Transverse colon (tissue), 4 donors: Measurements from ENCODE around the gene SOBP. TPM values are rescaled to one million over a fixed set of nuclear protein-coding genes. Genes with fewer than 3 reads are reported as not detected.

Experiments
- DNase-seq: peaks from one replicate; pipeline ENCODE4 v3.0.0-alpha.2; 2019
- H3K27ac ChIP-seq, 4 donors: fragments of 200-600 bp; sonication (generic); 2 replicates each; pipeline ENCODE4 v1.5.1; 2016 to 2018; ENCODE audit warnings: inconsistent platforms in 4 of 4
- H3K27me3 ChIP-seq: fragments of 200-600 bp; sonication (generic); 2 replicates; pipeline ENCODE4 v1.5.1; 2017; ENCODE audit warnings: inconsistent platforms
- H3K36me3 ChIP-seq, 4 donors: fragments of 200-600 bp; sonication (generic); 2 replicates each; pipeline ENCODE4 v1.5.1; 2017 to 2019; ENCODE audit warnings: inconsistent platforms in 4 of 4
- H3K4me1 ChIP-seq, 4 donors: fragments of 200-600 bp; sonication (generic); 2 replicates each; pipeline ENCODE4 v1.5.1; 2017 to 2020; ENCODE audit warnings: inconsistent platforms in 4 of 4
- H3K4me3 ChIP-seq, 4 donors: fragments of 200-600 bp; sonication (generic); 1 replicate in 1 of 4; 2 replicates in 3 of 4; pipeline versions ENCODE4 v1.5.1 to v1.6.1; 2017 to 2019; ENCODE audit warnings: inconsistent platforms in 4 of 4
- H3K9me3 ChIP-seq, 2 donors: fragments of 200-600 bp; sonication (generic); 2 replicates each; pipeline ENCODE4 v1.5.1; 2017 to 2019; ENCODE audit warnings: inconsistent platforms in 2 of 2
- EP300 ChIP-seq: sonication (generic); formaldehyde crosslinking; IDR thresholded peaks from one replicate; pipeline ENCODE4 v1.6.1; 2017; ENCODE audit warnings: antibody characterized with exemption, low read depth
- POLR2A ChIP-seq: fragments of 450-650 bp; IDR thresholded peaks from one replicate; pipeline ENCODE4 v1.6.1; 2016; ENCODE audit warnings: antibody characterized with exemption, mild to moderate bottlenecking, moderate library complexity
- POLR2AphosphoS5 ChIP-seq, 3 donors: sonication (generic); formaldehyde crosslinking; IDR thresholded peaks; one replicate each; pipeline ENCODE4 v1.6.1; 2016; ENCODE audit warnings: antibody characterized with exemption in 3 of 3
- WGBS, 2 donors: methylation state at CpG; one replicate each; pipeline ENCODE4 v1.1.5; 2018; ENCODE audit warnings: low coverage in 1 of 2; 5-methylcytosine and 5-hydroxymethylcytosine counted together
- in situ Hi-C, 4 donors: fragments of 200-750 bp; cut with MboI; loops; one replicate each; pipeline versions ENCODE4 v1.15.0 to v1.15.1; 2017; ENCODE audit warnings: low sequenced_read_pairs in 3 of 4, low pct_ligation_motif_present in 1 of 4, low pct_unique_long_range_greater_than_20kb in 1 of 4
- intact Hi-C: fragments of 100-400 bp; cut with DNase I; formaldehyde crosslinking; loops from one replicate; pipeline ENCODE4 v1.15.1; 2023; ENCODE audit warnings: low total_unique reads
- total RNA-seq, 4 donors: library from RNA; depleted of rRNA; stranded (reverse); fragments of >200 nt; gene quantifications; one replicate each; pipeline ENCODE4 v1.1.0, GENCODE V29; 2016
- TF ChIP-seq, protein P1 (sequence below), 5 experiments: fragments of 200-600 bp in 3 of 5; fragments of 450-650 bp in 2 of 5; sonication (generic) in 3 of 5; IDR thresholded peaks; 1 replicate in 2 of 5; 2 replicates in 3 of 5; pipeline ENCODE4 v1.5.1; 2016 to 2017; ENCODE audit warnings: antibody characterized with exemption in 5 of 5, inconsistent platforms in 3 of 5, mild to moderate bottlenecking in 2 of 5, moderate library complexity in 1 of 5

The SOBP gene
- total RNA-seq, 4 donors from 2014 or later: 2.6 to 15.9 (median 4.6) TPM

DNA sequence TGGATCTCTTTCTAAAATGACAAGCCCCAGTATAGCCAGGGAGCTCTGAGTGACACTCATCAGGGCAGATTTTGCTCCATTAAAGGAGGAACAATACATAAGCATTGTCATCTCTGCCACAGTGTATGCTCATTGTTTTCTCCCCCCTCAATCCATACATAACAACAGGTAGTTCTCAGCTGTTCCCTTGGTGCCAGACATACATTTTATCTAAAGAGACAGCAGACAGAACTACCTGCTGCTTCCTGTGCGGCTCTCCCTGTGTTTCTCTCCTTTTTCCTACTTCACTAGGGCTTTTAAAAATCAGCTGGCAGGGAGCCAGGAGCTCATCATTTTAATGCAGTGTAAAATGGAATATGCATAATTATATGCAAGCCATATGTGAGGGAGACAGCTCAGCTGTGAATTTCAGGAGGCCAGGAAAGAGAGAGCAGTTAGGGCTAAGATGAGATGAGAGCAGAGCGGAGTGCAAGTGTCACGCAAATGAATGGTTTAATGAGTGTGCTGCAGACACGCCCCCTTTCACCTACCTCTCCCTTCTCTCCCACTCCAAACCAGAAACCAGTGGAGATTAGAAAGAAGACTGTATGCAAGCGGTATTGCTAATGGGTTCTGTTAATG, 96.0 kb downstream of the SOBP start:
- no peak for DNase-seq
- no peaks in the 10 kb centered on the region for H3K27me3 ChIP-seq

DNA sequence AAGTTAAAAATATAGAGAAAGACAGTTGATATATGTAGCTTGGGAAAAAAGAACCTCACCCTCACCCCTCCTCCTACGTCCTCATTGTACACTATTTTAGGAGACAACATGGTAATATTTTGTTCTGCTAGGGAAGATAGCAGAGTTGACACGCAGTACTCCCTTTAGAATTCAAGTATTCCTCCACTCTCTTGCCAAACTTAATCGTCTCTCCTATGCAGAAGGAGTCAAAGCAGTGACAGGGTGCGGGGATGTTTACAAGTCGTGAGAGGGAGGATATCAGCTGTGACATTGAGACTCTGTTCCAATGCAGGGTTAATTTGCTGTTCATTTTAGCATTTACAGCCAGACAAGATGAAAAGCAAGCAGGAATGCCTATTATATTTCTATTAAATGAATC, 97.5 kb downstream of the SOBP start:
- Histone ChIP-seq H3K36me3 (no peaks in the 10 kb centered on the region), H3K4me1 (no peaks in the 10 kb centered on the region), H3K4me3 (no peak overlapping the region), H3K27ac (no peak overlapping the region), H3K9me3 (no peaks in the 10 kb centered on the region), H3K27me3 (no peaks in the 10 kb centered on the region)
- in situ Hi-C loops: no loop called here
- DNase-seq: no peak
- TF ChIP-seq, protein P1, sequence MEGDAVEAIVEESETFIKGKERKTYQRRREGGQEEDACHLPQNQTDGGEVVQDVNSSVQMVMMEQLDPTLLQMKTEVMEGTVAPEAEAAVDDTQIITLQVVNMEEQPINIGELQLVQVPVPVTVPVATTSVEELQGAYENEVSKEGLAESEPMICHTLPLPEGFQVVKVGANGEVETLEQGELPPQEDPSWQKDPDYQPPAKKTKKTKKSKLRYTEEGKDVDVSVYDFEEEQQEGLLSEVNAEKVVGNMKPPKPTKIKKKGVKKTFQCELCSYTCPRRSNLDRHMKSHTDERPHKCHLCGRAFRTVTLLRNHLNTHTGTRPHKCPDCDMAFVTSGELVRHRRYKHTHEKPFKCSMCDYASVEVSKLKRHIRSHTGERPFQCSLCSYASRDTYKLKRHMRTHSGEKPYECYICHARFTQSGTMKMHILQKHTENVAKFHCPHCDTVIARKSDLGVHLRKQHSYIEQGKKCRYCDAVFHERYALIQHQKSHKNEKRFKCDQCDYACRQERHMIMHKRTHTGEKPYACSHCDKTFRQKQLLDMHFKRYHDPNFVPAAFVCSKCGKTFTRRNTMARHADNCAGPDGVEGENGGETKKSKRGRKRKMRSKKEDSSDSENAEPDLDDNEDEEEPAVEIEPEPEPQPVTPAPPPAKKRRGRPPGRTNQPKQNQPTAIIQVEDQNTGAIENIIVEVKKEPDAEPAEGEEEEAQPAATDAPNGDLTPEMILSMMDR (IDR thresholded peaks at IDR 0.05): no peak
- TF ChIP-seq POLR2AphosphoS5 (IDR thresholded peaks at IDR 0.05): no peak
- no peak for TF ChIP-seq EP300
- TF ChIP-seq POLR2A: no peak
- 67 to 81% methylated on average over 5 of the region's 5 CpGs for WGBS, 2 donors
- intact Hi-C loops: no loop called here

More for the DNA sequence above, 96.0 kb downstream of the SOBP start:
- TF ChIP-seq, protein P1 (IDR thresholded peaks at IDR 0.05): no peak
- TF ChIP-seq EP300: no peak
- TF ChIP-seq POLR2A: no peak
- no peak for TF ChIP-seq POLR2AphosphoS5 (IDR thresholded peaks at IDR 0.05)
- WGBS, 2 donors: 83 to 84% methylated on average over 4 to 5 of the region's 5 CpGs
- no peaks in the 10 kb centered on the region for H3K9me3 ChIP-seq
- no peaks in the 10 kb centered on the region for H3K36me3 ChIP-seq
- intact Hi-C loops: no loop called here
- no peak overlapping the region for H3K27ac ChIP-seq
- H3K4me3 ChIP-seq: no peak overlapping the region
- in situ Hi-C loops: no loop called here
- no peaks in the 10 kb centered on the region for H3K4me1 ChIP-seq

DNA sequence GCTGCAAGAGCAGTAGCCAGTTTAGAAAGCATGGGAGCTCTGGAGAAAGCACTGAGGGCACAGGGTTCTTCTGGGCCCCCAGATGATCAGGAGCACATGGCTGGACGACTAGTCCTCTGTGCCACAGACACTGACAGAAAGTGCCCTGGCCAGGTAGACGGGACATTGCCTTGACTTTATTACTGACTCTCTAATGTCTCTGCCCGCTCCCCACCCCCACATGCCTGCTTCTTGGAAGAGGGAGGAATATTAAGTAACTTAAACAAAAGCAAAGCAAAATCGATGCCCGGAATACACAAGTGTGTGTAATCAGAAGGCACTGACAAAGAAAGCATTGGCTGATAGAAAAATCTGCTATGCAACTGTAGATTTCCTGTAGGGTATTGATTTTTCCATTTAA, 99.3 kb downstream of the SOBP start:
- WGBS, 2 donors: 84 to 95% methylated on average over 4 to 5 of the region's 5 CpGs
- no peak overlapping the region for H3K4me3 ChIP-seq
- in situ Hi-C loops (no loop called here), intact Hi-C loops (no loop called here)
- no peaks in the 10 kb centered on the region for H3K4me1 ChIP-seq
- no peaks in the 10 kb centered on the region for H3K27me3 ChIP-seq
- no peaks in the 10 kb centered on the region for H3K9me3 ChIP-seq
- DNase-seq: no peak
- H3K27ac ChIP-seq: no peak overlapping the region
- TF ChIP-seq POLR2AphosphoS5 (IDR thresholded peaks at IDR 0.05): no peak
- TF ChIP-seq, protein P1 (IDR thresholded peaks at IDR 0.05): no peak
- TF ChIP-seq POLR2A: no peak
- TF ChIP-seq EP300: no peak
- no peaks in the 10 kb centered on the region for H3K36me3 ChIP-seq

DNA sequence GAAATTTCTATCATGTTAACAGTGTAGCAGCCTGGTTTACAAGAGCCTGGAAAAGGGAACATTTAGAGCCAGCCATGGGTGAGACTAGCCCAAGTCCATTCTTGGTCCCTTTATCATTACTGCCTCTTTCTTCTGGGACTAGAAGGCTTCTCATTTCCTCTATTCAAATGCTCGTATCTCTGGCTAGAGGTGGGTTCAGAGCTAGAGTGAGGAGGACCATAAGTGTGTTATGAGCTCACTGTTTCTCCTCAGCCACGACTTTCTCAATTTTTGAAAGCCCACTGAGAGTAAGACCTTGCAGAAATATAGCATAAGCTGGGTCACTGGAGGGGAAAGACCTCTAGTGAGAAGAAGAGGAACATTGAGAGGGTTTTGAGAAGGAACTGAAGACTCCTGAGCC, 100.0 kb downstream of the SOBP start:
- TF ChIP-seq, protein P1 (IDR thresholded peaks at IDR 0.05): no peak
- TF ChIP-seq POLR2A: no peak
- TF ChIP-seq POLR2AphosphoS5 (IDR thresholded peaks at IDR 0.05): no peak
- TF ChIP-seq EP300: no peak
- intact Hi-C loops (no loop called here), in situ Hi-C loops (no loop called here)
- Histone ChIP-seq H3K9me3 (no peaks in the 10 kb centered on the region), H3K4me3 (no peak overlapping the region), H3K27ac (no peak overlapping the region), H3K4me1 (no peaks in the 10 kb centered on the region), H3K36me3 (no peaks in the 10 kb centered on the region), H3K27me3 (no peaks in the 10 kb centered on the region)
- 84 to 94% methylated on average over 2 of the region's 2 CpGs for WGBS, 2 donors
- no peak for DNase-seq
